GM23248 (cell line): ENCODE results near the gene PARS2. TPM values are rescaled to one million over a fixed set of nuclear protein-coding genes. Genes with fewer than 3 reads are reported as not detected.

Experiments used
- DNase-seq: peaks from one replicate; pipeline ENCODE4 v3.0.0-alpha.2; 2015
- H2AFZ ChIP-seq: fragments of 200-600 bp; sonication (generic); 2 replicates; pipeline ENCODE4 v1.6.1; 2016; ENCODE audit warnings: antibody characterized with exemption
- H3F3A ChIP-seq: fragments of 200-600 bp; sonication (generic); 2 replicates; pipeline ENCODE4 v1.6.1; 2016; ENCODE audit warnings: mild to moderate bottlenecking, antibody characterized with exemption, mixed run types; ENCODE audit not compliant: insufficient read depth
- H3K27ac ChIP-seq: fragments of 200-600 bp; sonication (generic); 2 replicates; pipeline ENCODE4 v1.5.1; 2016; ENCODE audit warnings: mild to moderate bottlenecking
- H3K27me3 ChIP-seq: fragments of 200-600 bp; sonication (generic); replicated peaks from 2 replicates; pipeline ENCODE4 v1.6.1; 2016; ENCODE audit warnings: mild to moderate bottlenecking; ENCODE audit not compliant: insufficient read depth
- H3K36me3 ChIP-seq: fragments of 200-600 bp; sonication (generic); 2 replicates; pipeline ENCODE4 v1.6.1; 2016; ENCODE audit warnings: low read depth, mild to moderate bottlenecking
- H3K4me1 ChIP-seq: fragments of 200-600 bp; sonication (generic); 2 replicates; pipeline ENCODE4 v1.6.1; 2016; ENCODE audit warnings: mild to moderate bottlenecking; ENCODE audit not compliant: insufficient read depth
- H3K4me2 ChIP-seq: fragments of 200-600 bp; sonication (generic); one replicate; pipeline ENCODE4 v1.6.1; 2016; ENCODE audit warnings: mild to moderate bottlenecking; ENCODE audit not compliant: unreplicated experiment
- H3K4me3 ChIP-seq: fragments of 200-600 bp; sonication (generic); 2 replicates; pipeline ENCODE4 v1.5.1; 2016; ENCODE audit warnings: mild to moderate bottlenecking
- H3K79me2 ChIP-seq: fragments of 200-600 bp; sonication (generic); 2 replicates; pipeline ENCODE4 v1.6.1; 2016; ENCODE audit warnings: mild to moderate bottlenecking; ENCODE audit not compliant: insufficient read depth
- H3K9ac ChIP-seq: fragments of 200-600 bp; sonication (generic); 2 replicates; pipeline ENCODE4 v1.6.1; 2016; ENCODE audit warnings: mild to moderate bottlenecking
- H3K9me2 ChIP-seq: fragments of 200-600 bp; sonication (generic); 2 replicates; pipeline ENCODE4 v1.6.1; 2016; ENCODE audit warnings: mixed run types, mild to moderate bottlenecking, moderate library complexity; ENCODE audit not compliant: insufficient read depth
- H3K9me3 ChIP-seq: fragments of 200-600 bp; sonication (generic); one replicate; pipeline ENCODE4 v1.6.1; 2017; ENCODE audit warnings: low read depth
- H4K20me1 ChIP-seq: fragments of 200-600 bp; sonication (generic); 2 replicates; pipeline ENCODE4 v1.6.0; 2016; ENCODE audit not compliant: insufficient read depth
- EZH2 ChIP-seq: fragments of 200-600 bp; sonication (generic); IDR thresholded peaks from 2 replicates; pipeline ENCODE4 v1.6.1; 2018; ENCODE audit warnings: antibody characterized with exemption, mild to moderate bottlenecking; ENCODE audit not compliant: insufficient read depth, poor library complexity, severe bottlenecking
- EZH2phosphoT487 ChIP-seq: fragments of 200-600 bp; sonication (generic); IDR thresholded peaks from 2 replicates; pipeline ENCODE4 v1.6.1; 2018; ENCODE audit warnings: antibody characterized with exemption, moderate library complexity, mild to moderate bottlenecking, low read depth; ENCODE audit not compliant: insufficient read depth
- in situ Hi-C: fragments of 300-500 bp; cut with MboI; formaldehyde crosslinking; loops from 2 replicates; pipeline ENCODE4 v1.15.0; 2020
- polyA plus RNA-seq: library from polyadenylated mRNA; unstranded; fragments of >200 nt; fragmentation: Nextera tagmentation; extraction: Ambion mirVana; gene quantifications from 2 replicates; pipeline ENCODE4 v1.2.1, GENCODE V29; 2016
- total RNA-seq: library from RNA; depleted of rRNA; stranded (reverse); fragments of >200 nt; shearing (Covaris generic); gene quantifications from 2 replicates; pipeline ENCODE4 v1.2.3, GENCODE V29; 2014; rRNA removed

PARS2 gene
- total and polyA plus RNA-seq, 2 experiments from 2014 or later, result 4.1 to 5.0 TPM

- Histone ChIP-seq H3K4me1 (no peaks in the 10 kb centered on the region), H3K36me3 (no peaks in the 10 kb centered on the region), H2AFZ (no peak overlapping the region), H3F3A (no peaks in the 10 kb centered on the region), H3K27me3 (no peaks in the 10 kb centered on the region; the same call in 1 of the 2 replicates), H3K9ac (no peak overlapping the region), H3K27ac (no peak overlapping the region), H3K4me2 (no peak overlapping the region), H4K20me1 (no peaks in the 10 kb centered on the region), H3K79me2 (no peaks in the 10 kb centered on the region), H3K9me3 (no peaks in the 10 kb centered on the region), H3K4me3 (no peak overlapping the region), H3K9me2 (no peaks in the 10 kb centered on the region)
- in situ Hi-C loops, result no loop called here
- peak; percentile 8 for DNase-seq
- TF ChIP-seq EZH2, result no peak
- no peak for TF ChIP-seq EZH2phosphoT487
These were observed 55.9 kb downstream of the PARS2 start for GRCh38 chr1:54708385-54708784.

Other genes with a start within 250 kb of the PARS2 start
- gene ACOT11, start 216.3 kb downstream of the PARS2 start, total RNA-seq, result 3.6 and 4.8 TPM in 2 replicates
- gene ACOT11, start 216.3 kb downstream of the PARS2 start, polyA plus RNA-seq, result 3.4 and 3.6 TPM in 2 replicates
- not detected in 2 replicates for gene FAM151A, start 141.0 kb downstream of the PARS2 start, total RNA-seq
- 0.09 TPM in 1 of 2 replicates, not detected in the other for gene FAM151A, start 141.0 kb downstream of the PARS2 start, polyA plus RNA-seq
- 0.51 and 0.65 TPM in 2 replicates for gene MROH7, start 122.7 kb downstream of the PARS2 start, total RNA-seq
- 0.13 TPM in 1 of 2 replicates, not detected in the other for gene MROH7, start 122.7 kb downstream of the PARS2 start, polyA plus RNA-seq
- 20.4 and 27.1 TPM in 2 replicates for gene TTC4, start 48.7 kb downstream of the PARS2 start, total RNA-seq
- 24.2 and 25.1 TPM in 2 replicates for gene TTC4, start 48.7 kb downstream of the PARS2 start, polyA plus RNA-seq
- not detected in 2 replicates for gene TTC22, start 36.8 kb upstream of the PARS2 start, total RNA-seq
- not detected in 2 replicates for gene TTC22, start 36.8 kb upstream of the PARS2 start, polyA plus RNA-seq
- gene DHCR24, start 122.7 kb upstream of the PARS2 start, total RNA-seq, result 40.7 and 63.4 TPM in 2 replicates
- 42.5 and 44.1 TPM in 2 replicates for gene DHCR24, start 122.7 kb upstream of the PARS2 start, polyA plus RNA-seq
- gene TMEM61, start 216.1 kb upstream of the PARS2 start, total RNA-seq, result not detected in 2 replicates
- gene TMEM61, start 216.1 kb upstream of the PARS2 start, polyA plus RNA-seq, result not detected in 2 replicates
- not detected in 2 replicates for gene BSND, start 234.4 kb upstream of the PARS2 start, total RNA-seq
- not detected in 2 replicates for gene BSND, start 234.4 kb upstream of the PARS2 start, polyA plus RNA-seq